HepG2 (cell line): ENCODE measurements around the gene HES6. TPM values are rescaled to one million over a fixed set of nuclear protein-coding genes. Genes with fewer than 3 reads are reported as not detected.

Source experiments
- ATAC-seq: fragments of 200-7000 bp; cut with Tn5 transposase; 3 replicates; pipeline ENCODE4 v1.9.1; 2020; ENCODE audit warnings: mild to moderate bottlenecking, moderate library complexity
- BruUV-seq: library from RNA; stranded (reverse); fragments of 400-500 nt; replicated peaks from 2 replicates; lab custom pipeline; 2021; lab: Mats Ljungman, UMichigan
- CTCF ChIA-PET: fragments of 300-600 bp; formaldehyde crosslinking; extraction: SDS; loops from one replicate; lab custom pipeline; 2021; ENCODE audit warnings: low total read pairs, inconsistent platforms, low intra/inter-chr PET ratio; lab: Yijun Ruan, JAX
- POLR2A ChIA-PET: fragments of 350-600 bp; sonication (Branson Sonifier 250); formaldehyde crosslinking; loops from one replicate; lab custom pipeline; 2020; ENCODE audit warnings: antibody characterized with exemption, inconsistent platforms; lab: Yijun Ruan, JAX
- DNase-seq: peaks from one replicate; pipeline ENCODE4 v3.0.0-alpha.2; 2015; ENCODE audit warnings: low spot score
- FAIRE-seq: peaks from 3 replicates; lab custom pipeline; 2011; peaks lifted over from hg19 to GRCh38; lab: Jason Lieb, UNC
- H2AFZ ChIP-seq: one replicate; pipeline ENCODE4 v1.6.1; 2011; ENCODE audit warnings: low read length, inconsistent platforms
- H3K27ac ChIP-seq: fragments of 300-600 bp; 3 replicates; pipeline ENCODE4 v1.8.0; 2011; ENCODE audit warnings: mixed run types, mild to moderate bottlenecking, mixed read lengths, low read length, inconsistent platforms; ENCODE audit not compliant: insufficient read depth; ENCODE audit errors: extremely low read length
- H3K27me3 ChIP-seq, 2 experiments: fragments of 200-600 bp in 1 of 2; 2 replicates in 1 of 2; 3 replicates in 1 of 2; pipeline versions ENCODE4 v1.6.0 to v1.8.0; 2011; ENCODE audit warnings: low read length in 2 of 2, mild to moderate bottlenecking in 2 of 2, moderate library complexity in 2 of 2, inconsistent platforms in 1 of 2; ENCODE audit not compliant: insufficient read depth in 2 of 2, control insufficient read depth in 1 of 2
- H3K36me3 ChIP-seq, 2 experiments: fragments of 200-600 bp in 1 of 2; replicated peaks in 1 of 2; 2 replicates in 1 of 2; 3 replicates in 1 of 2; pipeline versions ENCODE4 v1.5.1 to v1.8.0; 2011; ENCODE audit warnings: low read length in 2 of 2, inconsistent platforms in 1 of 2; ENCODE audit not compliant: insufficient read depth in 2 of 2, control insufficient read depth in 1 of 2
- H3K4me1 ChIP-seq: 2 replicates; pipeline ENCODE4 v1.5.1; 2012; ENCODE audit warnings: low read length, inconsistent platforms; ENCODE audit not compliant: insufficient read depth
- H3K4me2 ChIP-seq: 2 replicates; pipeline ENCODE4 v1.6.0; 2011; ENCODE audit warnings: low read depth, low read length, inconsistent platforms
- H3K4me3 ChIP-seq, 3 experiments: fragments of 200-600 bp in 1 of 3; sonication (generic), shearing (Covaris generic) in 1 of 3; replicated peaks in 1 of 3; 2 replicates each; pipeline ENCODE4 v1.5.1; 2011 to 2016; ENCODE audit warnings: low read length in 3 of 3, inconsistent platforms in 2 of 3, low read depth in 2 of 3, mild to moderate bottlenecking in 2 of 3, control low read depth in 1 of 3, mixed read lengths in 1 of 3; ENCODE audit not compliant: insufficient read depth in 1 of 3
- H3K79me2 ChIP-seq: one replicate; pipeline ENCODE4 v1.6.1; 2011; ENCODE audit warnings: low read length, inconsistent platforms; ENCODE audit not compliant: insufficient read depth
- H3K9ac ChIP-seq: 2 replicates; pipeline ENCODE4 v1.6.0; 2011; ENCODE audit warnings: mild to moderate bottlenecking, low read depth, low read length, inconsistent platforms; ENCODE audit not compliant: insufficient read depth
- H3K9me3 ChIP-seq: 2 replicates; pipeline ENCODE4 v1.5.1; 2012; ENCODE audit warnings: mild to moderate bottlenecking, low read length
- H4K20me1 ChIP-seq: 2 replicates; pipeline ENCODE4 v1.6.0; 2011; ENCODE audit warnings: inconsistent platforms, mild to moderate bottlenecking, low read length, moderate library complexity; ENCODE audit not compliant: insufficient read depth
- AKAP8 ChIP-seq: sonication (generic); formaldehyde crosslinking; IDR thresholded peaks from 2 replicates; pipeline ENCODE4 v1.5.1; 2020; ENCODE audit warnings: mild to moderate bottlenecking, missing genetic modification reagents
- ARHGAP35 ChIP-seq: sonication (generic); formaldehyde crosslinking; IDR thresholded peaks from 2 replicates; pipeline ENCODE4 v1.9.0; 2022; ENCODE audit warnings: mild to moderate bottlenecking, inconsistent platforms, moderate library complexity, missing genetic modification reagents, borderline replicate concordance
- DMAP1 ChIP-seq: IDR thresholded peaks from 2 replicates; pipeline ENCODE4 v1.6.1; 2016
- HDAC6 ChIP-seq: fragments of 200-600 bp; sonication (generic); IDR thresholded peaks from 2 replicates; pipeline ENCODE4 v1.7.0; 2017; ENCODE audit warnings: mild to moderate bottlenecking, antibody characterized with exemption, low read length, low read depth
- HINFP ChIP-seq: sonication (generic); formaldehyde crosslinking; IDR thresholded peaks from 2 replicates; pipeline ENCODE4 v1.4.0; 2020; ENCODE audit warnings: low read depth, mild to moderate bottlenecking, missing genetic modification reagents
- HMGA1 ChIP-seq: sonication (generic); formaldehyde crosslinking; conservative IDR thresholded peaks from 2 replicates; pipeline ENCODE4 v1.4.0; 2020; ENCODE audit warnings: missing genetic modification reagents
- KDM3A ChIP-seq: IDR thresholded peaks from 2 replicates; pipeline ENCODE4 v1.6.1; 2018; ENCODE audit warnings: low read depth, missing compliant biosample characterization
- MAFK ChIP-seq, 2 experiments: IDR thresholded peaks in 1 of 2; conservative IDR thresholded peaks in 1 of 2; 2 replicates each; pipeline ENCODE4 v1.6.1; 2011; ENCODE audit warnings: improper control_type of control experiment in 2 of 2, low read length in 2 of 2
- MAX ChIP-seq: IDR thresholded peaks from 2 replicates; pipeline ENCODE4 v1.6.1; 2012; ENCODE audit warnings: inconsistent platforms
- PTBP1 ChIP-seq: fragments of 200-400 bp; formaldehyde crosslinking; IDR thresholded peaks from 2 replicates; pipeline ENCODE4 v1.6.1; 2018; ENCODE audit warnings: low read length, low read depth; ENCODE audit not compliant: poor library complexity, severe bottlenecking
- SNRNP70 ChIP-seq: fragments of 200-400 bp; formaldehyde crosslinking; IDR thresholded peaks from 2 replicates; pipeline ENCODE4 v1.6.1; 2017; ENCODE audit warnings: mild to moderate bottlenecking, low read depth, low read length, moderate library complexity
- SSRP1 ChIP-seq: IDR thresholded peaks from 2 replicates; pipeline ENCODE4 v1.6.1; 2016; ENCODE audit warnings: control low read depth
- YEATS2 ChIP-seq: sonication (generic); formaldehyde crosslinking; IDR thresholded peaks from 2 replicates; pipeline ENCODE4 v1.4.0; 2020; ENCODE audit warnings: missing genetic modification reagents, borderline replicate concordance
- ZFP36L1 ChIP-seq: sonication (generic); formaldehyde crosslinking; IDR thresholded peaks from 2 replicates; pipeline ENCODE4 v1.8.0; 2022; ENCODE audit warnings: mild to moderate bottlenecking, missing genetic modification reagents, moderate library complexity
- ZIK1 ChIP-seq: sonication (generic); formaldehyde crosslinking; IDR thresholded peaks from 2 replicates; pipeline ENCODE4 v1.5.0; 2020; ENCODE audit warnings: mild to moderate bottlenecking, low read depth, missing genetic modification reagents, borderline replicate concordance
- ZNF639 ChIP-seq: conservative IDR thresholded peaks from 2 replicates; pipeline ENCODE4 v1.6.1; 2018; ENCODE audit warnings: missing genetic modification reagents
- ZNF776 ChIP-seq: sonication (generic); formaldehyde crosslinking; IDR thresholded peaks from 2 replicates; pipeline ENCODE4 v1.4.0; 2020; ENCODE audit warnings: mild to moderate bottlenecking, missing genetic modification reagents
- WGBS: methylation state at CpG from one replicate; pipeline ENCODE4 v1.1.6; 2017; ENCODE audit warnings: low lambda C conversion rate; 5-methylcytosine and 5-hydroxymethylcytosine counted together
- in situ Hi-C: cut with HindIII; loops from 2 replicates; pipeline ENCODE4 v1.10.0; 2017; ENCODE audit warnings: low pct_unique_long_range_greater_than_20kb; ENCODE audit not compliant: extremely low pct_ligation_motif_present
- intact Hi-C: fragments of 100-400 bp; cut with micrococcal nuclease; formaldehyde crosslinking; loops from one replicate; pipeline ENCODE4 v1.10.0; 2022; ENCODE audit not compliant: unreplicated experiment
- polyA plus RNA-seq, 8 experiments: library from polyadenylated mRNA; depleted of rRNA in 3 of 8; stranded (reverse) in 7 of 8; unstranded in 1 of 8; fragments of >200 nt; fragmentation: Illumina TruSeq in 4 of 8; extraction: Trizol in 4 of 8; gene quantifications; 2 replicates each; pipeline versions ENCODE4 v1.2.1 to v1.2.3, GENCODE V29; 2011 to 2016; ENCODE audit warnings: low read depth in 4 of 8, missing spikeins in 1 of 8, mixed read lengths in 1 of 8; ENCODE audit not compliant: insufficient read depth in 1 of 8
- total RNA-seq, 5 experiments: library from RNA; depleted of rRNA; stranded (reverse); fragments of >200 nt; fragmentation: Illumina TruSeq; extraction: Trizol; gene quantifications; 2 replicates each; pipeline ENCODE4 v1.2.3, GENCODE V29; 2016; ENCODE audit warnings: low read depth in 1 of 5

HES6 gene
- total and polyA plus RNA-seq, 2 of the 13 experiments (the other 11 are each of a cell fraction or from before 2014, with no cell fraction given), result 19.5 to 82.8 TPM

- POLR2A ChIA-PET, result no interaction called here
- Histone ChIP-seq H3K79me2 (no peaks in the 10 kb centered on the region), H3K9ac (no peak overlapping the region)
- in situ Hi-C loops, result no loop called here
- TF ChIP-seq MAX (no peak), PTBP1 (no peak), MAFK (conservative IDR thresholded peaks at IDR 0.05 in 1 of 2, IDR thresholded peaks at IDR 0.05 in 1 of 2; ENCODE audit: low read length in 2 of 2) (0 out of 4 replicates have a peak, but pooled peaks of 1 of the 2 experiments have one; percentile 2)
- TF ChIP-seq, all 625 proteins: peak for 1
- H3K4me1 ChIP-seq, result peaks cover 16% of the 10 kb centered on the region
- H3K4me3 ChIP-seq, result no peak overlapping the region
- peaks cover 46 to 79% of the 10 kb centered on the region in 2 experiments for H3K36me3 ChIP-seq
- no TSS peak for BruUV-seq
- no peaks in the 10 kb centered on the region for H4K20me1 ChIP-seq
- 94% methylated on average over 8 of the region's 8 CpGs for WGBS
- CTCF ChIA-PET, result interaction anchor here (1.2 to 2.5 kb wide), 5 partner anchors 10 to 397 kb away, joined by 3 to 24 read pairs (median 7); no protein-coding TSS in a partner anchor
- intact Hi-C loops, result loop anchor here (1.0 to 2.0 kb wide), 2 partner anchors 50 to 95 kb away; no protein-coding TSS in a partner anchor
- no peak overlapping the region for H3K27ac ChIP-seq
- no peak overlapping the region for H2AFZ ChIP-seq
- H3K4me2 ChIP-seq, result no peak overlapping the region
- no peak for FAIRE-seq
- H3K27me3 ChIP-seq, result no peaks in the 10 kb centered on the region
- H3K9me3 ChIP-seq, result no peaks in the 10 kb centered on the region
- ATAC-seq, result no peak
- DNase-seq, result no peak
Measured at GRCh38 chr2:238255636-238256035, 15.8 kb upstream of the HES6 start.

GRCh38 chr2:238255151-238255551 is 15.3 kb upstream of the HES6 start:
- no peak overlapping the region for H3K9ac ChIP-seq
- H3K27ac ChIP-seq, result no peak overlapping the region
- CTCF ChIA-PET, result interaction anchor here (1.9 to 2.5 kb wide), 2 partner anchors 49 to 95 kb away, joined by 7 to 23 read pairs; no protein-coding TSS in a partner anchor
- H3K4me2 ChIP-seq, result no peak overlapping the region
- no peaks in the 10 kb centered on the region for H4K20me1 ChIP-seq
- intact Hi-C loops (no loop called here), in situ Hi-C loops (no loop called here)
- DNase-seq (no peak), FAIRE-seq (no peak), ATAC-seq (no peak)
- H3K79me2 ChIP-seq, result no peaks in the 10 kb centered on the region
- no TSS peak for BruUV-seq
- peaks cover 47 to 79% of the 10 kb centered on the region in 2 experiments for H3K36me3 ChIP-seq
- 97% methylated on average over 6 of the region's 6 CpGs for WGBS
- no peaks in the 10 kb centered on the region for H3K9me3 ChIP-seq
- POLR2A ChIA-PET, result interaction anchor here (0.7 kb wide), 1 partner anchor 10 kb away, joined by 3 read pairs; no protein-coding TSS in a partner anchor
- H3K4me3 ChIP-seq, result no peak overlapping the region
- no peaks in the 10 kb centered on the region for H3K27me3 ChIP-seq
- peaks cover 16% of the 10 kb centered on the region for H3K4me1 ChIP-seq
- H2AFZ ChIP-seq, result no peak overlapping the region
- TF ChIP-seq HMGA1 (no peak), KDM3A (CRISPR knock-in tag) (no peak), ZNF776 (CRISPR knock-in tag) (no peak), SSRP1 (no peak), AKAP8 (CRISPR knock-in tag) (no peak), ZNF639 (CRISPR knock-in tag) (no peak), SNRNP70 (no peak), ZIK1 (CRISPR knock-in tag) (no peak), DMAP1 (CRISPR knock-in tag) (no peak), YEATS2 (CRISPR knock-in tag) (no peak), HINFP (CRISPR knock-in tag) (no peak), ARHGAP35 (CRISPR knock-in tag) (no peak), ZFP36L1 (no peak), HDAC6 (no peak)
